GM21528 (cell line): ENCODE measurements around the gene CHD2.
A peak's percentile ranks its signal among the peaks of the same experiment; 100 is the strongest.
"Not testable (repeated sequence)": the region's sequence is repeated elsewhere in the genome, so short reads cannot be mapped to it uniquely, and the experiment has no call there.

Source experiments
- ATAC-seq: cut with Tn5 transposase; IDR thresholded peaks from one replicate; pipeline ENCODE4 v1.9.1; 2021; ENCODE audit warnings: mild to moderate bottlenecking, moderate library complexity; ENCODE audit not compliant: unreplicated experiment, low FRiP score

The CHD2 gene

GRCh38 chr15:92899948-92900730 is at the start of gene CHD2:
Gene CHD2, plus strand, starts transcription at chr15:92900324. Its CDS starts 914 bp downstream, at chr15:92901238.
- ATAC-seq = peak; percentile 73

GRCh38 chr15:92853222-92853621 is 46.9 kb upstream of the CHD2 start:
- ATAC-seq = no peak

GRCh38 chr15:92861742-92862141 is 38.4 kb upstream of the CHD2 start:
- ATAC-seq = no peak

GRCh38 chr15:92864127-92864814 is 35.9 kb upstream of the CHD2 start:
- no peak for ATAC-seq

GRCh38 chr15:92869263-92869940 is 30.7 kb upstream of the CHD2 start:
- ATAC-seq = no peak

- no peak for ATAC-seq
These were observed 30.0 kb upstream of the CHD2 start for GRCh38 chr15:92870010-92870591.

GRCh38 chr15:92872967-92873366 is 27.2 kb upstream of the CHD2 start:
- ATAC-seq = not testable (repeated sequence)

- no peak for ATAC-seq
These were observed 23.1 kb upstream of the CHD2 start for GRCh38 chr15:92877000-92877399.

GRCh38 chr15:92877416-92877815 is 22.7 kb upstream of the CHD2 start:
- no peak for ATAC-seq

GRCh38 chr15:92878593-92879053 is 21.5 kb upstream of the CHD2 start:
- no peak for ATAC-seq

- no peak for ATAC-seq
These were observed 20.0 kb upstream of the CHD2 start for GRCh38 chr15:92879949-92880725.

GRCh38 chr15:92880796-92881195 is 19.3 kb upstream of the CHD2 start:
- no peak for ATAC-seq

GRCh38 chr15:92881211-92881754 is 18.8 kb upstream of the CHD2 start:
- ATAC-seq = no peak

GRCh38 chr15:92881802-92882696 is 18.1 kb upstream of the CHD2 start:
- ATAC-seq = peak; percentile 96

- peak; percentile 66 for ATAC-seq
These were observed 17.4 kb upstream of the CHD2 start for GRCh38 chr15:92882697-92883162.

GRCh38 chr15:92883163-92883875 is 16.8 kb upstream of the CHD2 start:
- ATAC-seq = peak; percentile 5

GRCh38 chr15:92883876-92884435 is 16.2 kb upstream of the CHD2 start:
- ATAC-seq = no peak
